ENCODE data around the gene CCR6.
A peak's percentile ranks its signal among the peaks of the same experiment; 100 is the strongest.

The CCR6 gene

GRCh38 chr6:167130008-167130677, 7.2 kb downstream of the CCR6 start:
- peaks cover 21 to 48% of the 10 kb centered on the region in 2 donors for H3K4me1 Mint-ChIP-seq (ENCODE audit: low read depth in 2 of 2)
- peak overlapping the region; percentile 64 to 99 for H3K27ac Mint-ChIP-seq
- no peaks in the 10 kb centered on the region for H3K27me3 Mint-ChIP-seq
- H3K9me3 Mint-ChIP-seq = no peaks in the 10 kb centered on the region
- H3K4me3 Mint-ChIP-seq = peak overlapping the region; percentile 21 to 83
- ATAC-seq (replicated peaks) = peak; percentile 81
- peaks cover 59% of the 10 kb centered on the region for H3K36me3 Mint-ChIP-seq (ENCODE audit: insufficient read depth)
- DNase-seq = peak; percentile 26 to 37 (median 32)

GRCh38 chr6:167130712-167131684, 8.1 kb downstream of the CCR6 start:
- no peaks in the 10 kb centered on the region for H3K9me3 Mint-ChIP-seq
- peak overlapping the region; percentile 64 to 99 for H3K27ac Mint-ChIP-seq
- peaks cover 21 to 48% of the 10 kb centered on the region in 2 donors for H3K4me1 Mint-ChIP-seq (ENCODE audit: low read depth in 2 of 2)
- DNase-seq (no peak), ATAC-seq (replicated peaks) (peak; percentile 56)
- peak overlapping the region; percentile 51 to 83 for H3K4me3 Mint-ChIP-seq
- no peaks in the 10 kb centered on the region for H3K27me3 Mint-ChIP-seq
- peaks cover 58% of the 10 kb centered on the region for H3K36me3 Mint-ChIP-seq (ENCODE audit: insufficient read depth)

GRCh38 chr6:167134448-167135328, 11.8 kb downstream of the CCR6 start:
- ATAC-seq (replicated peaks) (no peak), DNase-seq (no peak)
- peaks cover 13 to 32% of the 10 kb centered on the region in 2 donors for H3K4me1 Mint-ChIP-seq (ENCODE audit: low read depth in 2 of 2)
- no peaks in the 10 kb centered on the region for H3K9me3 Mint-ChIP-seq
- no peaks in the 10 kb centered on the region for H3K27me3 Mint-ChIP-seq
- H3K36me3 Mint-ChIP-seq (ENCODE audit: insufficient read depth) = peaks cover 74% of the 10 kb centered on the region
- no peak overlapping the region for H3K4me3 Mint-ChIP-seq
- H3K27ac Mint-ChIP-seq = peak overlapping the region in 1 of 2 donors; percentile 83

GRCh38 chr6:167136376-167136775, 13.5 kb downstream of the CCR6 start:
- Mint-ChIP-seq H3K4me3 (no peak overlapping the region), H3K27me3 (no peaks in the 10 kb centered on the region), H3K27ac (peak overlapping the region; percentile 19 to 69), H3K4me1 (ENCODE audit: low read depth in 2 of 2) (peaks cover 6 to 32% of the 10 kb centered on the region in 2 donors), H3K9me3 (no peaks in the 10 kb centered on the region), H3K36me3 (ENCODE audit: insufficient read depth) (peaks cover 65% of the 10 kb centered on the region)
- no peak for DNase-seq
- no peak for ATAC-seq (replicated peaks)

- H3K4me1 Mint-ChIP-seq (ENCODE audit: low read depth in 2 of 2) = peaks cover 9 to 32% of the 10 kb centered on the region in 2 donors
- no peak for DNase-seq
- no peaks in the 10 kb centered on the region for H3K27me3 Mint-ChIP-seq
- peaks cover 60% of the 10 kb centered on the region for H3K36me3 Mint-ChIP-seq (ENCODE audit: insufficient read depth)
- H3K27ac Mint-ChIP-seq = peak overlapping the region in 1 of 2 donors; percentile 75
- H3K9me3 Mint-ChIP-seq = no peaks in the 10 kb centered on the region
- no peak overlapping the region for H3K4me3 Mint-ChIP-seq
- ATAC-seq (replicated peaks) = no peak
These were observed 14.2 kb downstream of the CCR6 start for GRCh38 chr6:167137081-167137480.

- Mint-ChIP-seq H3K27ac (peak overlapping the region in 1 of 2 donors; percentile 75), H3K27me3 (no peaks in the 10 kb centered on the region), H3K4me3 (no peak overlapping the region), H3K36me3 (ENCODE audit: insufficient read depth) (peaks cover 56% of the 10 kb centered on the region), H3K9me3 (no peaks in the 10 kb centered on the region), H3K4me1 (ENCODE audit: low read depth in 2 of 2) (peaks cover 9 to 32% of the 10 kb centered on the region in 2 donors)
- DNase-seq = no peak
- no peak for ATAC-seq (replicated peaks)
These were observed 15.0 kb downstream of the CCR6 start for GRCh38 chr6:167137881-167138280.

- no peak overlapping the region for H3K27ac Mint-ChIP-seq
- peak overlapping the region in 1 of 2 donors; percentile 23 for H3K4me3 Mint-ChIP-seq
- ATAC-seq (replicated peaks) = peak; percentile 43
- peaks cover 9 to 34% of the 10 kb centered on the region in 2 donors for H3K4me1 Mint-ChIP-seq (ENCODE audit: low read depth in 2 of 2)
- no peak for DNase-seq
- H3K36me3 Mint-ChIP-seq (ENCODE audit: insufficient read depth) = peaks cover 49% of the 10 kb centered on the region
- H3K9me3 Mint-ChIP-seq = no peaks in the 10 kb centered on the region
- H3K27me3 Mint-ChIP-seq = peaks cover 8 to 10% of the 10 kb centered on the region in 2 donors
These were observed 16.9 kb downstream of the CCR6 start for GRCh38 chr6:167139761-167140160.

- ATAC-seq (replicated peaks) (peak; percentile 62), DNase-seq (no peak)
- H3K9me3 Mint-ChIP-seq = no peaks in the 10 kb centered on the region
- peaks cover 46% of the 10 kb centered on the region for H3K36me3 Mint-ChIP-seq (ENCODE audit: insufficient read depth)
- H3K4me3 Mint-ChIP-seq = peak overlapping the region in 1 of 2 donors; percentile 74
- peak overlapping the region in 1 of 2 donors; percentile 87 for H3K27ac Mint-ChIP-seq
- H3K4me1 Mint-ChIP-seq (ENCODE audit: low read depth in 2 of 2) = peaks cover 9 to 29% of the 10 kb centered on the region in 2 donors
- H3K27me3 Mint-ChIP-seq = peaks cover 9 to 11% of the 10 kb centered on the region in 2 donors
These were observed 17.9 kb downstream of the CCR6 start for GRCh38 chr6:167140589-167141474.

GRCh38 chr6:167141667-167142432, 19.0 kb downstream of the CCR6 start:
- Mint-ChIP-seq H3K4me1 (ENCODE audit: low read depth in 2 of 2) (peaks cover 9 to 21% of the 10 kb centered on the region in 2 donors), H3K27ac (peak overlapping the region in 1 of 2 donors; percentile 87), H3K4me3 (peak overlapping the region in 1 of 2 donors; percentile 74), H3K9me3 (no peaks in the 10 kb centered on the region), H3K27me3 (peaks cover 9 to 11% of the 10 kb centered on the region in 2 donors), H3K36me3 (ENCODE audit: insufficient read depth) (peaks cover 36% of the 10 kb centered on the region)
- ATAC-seq (replicated peaks) (peak; percentile 70), DNase-seq (peak; percentile 35 to 51 (median 43))

GRCh38 chr6:167142433-167142761, 19.5 kb downstream of the CCR6 start:
- ATAC-seq (replicated peaks) (no peak), DNase-seq (no peak)
- H3K9me3 Mint-ChIP-seq = no peaks in the 10 kb centered on the region
- H3K27me3 Mint-ChIP-seq = peaks cover 9 to 11% of the 10 kb centered on the region in 2 donors
- peaks cover 9 to 21% of the 10 kb centered on the region in 2 donors for H3K4me1 Mint-ChIP-seq (ENCODE audit: low read depth in 2 of 2)
- H3K4me3 Mint-ChIP-seq = peak overlapping the region in 1 of 2 donors; percentile 31
- peak overlapping the region in 1 of 2 donors; percentile 32 for H3K27ac Mint-ChIP-seq
- H3K36me3 Mint-ChIP-seq (ENCODE audit: insufficient read depth) = peaks cover 31% of the 10 kb centered on the region

GRCh38 chr6:167143041-167143440, 20.1 kb downstream of the CCR6 start:
- DNase-seq (no peak), ATAC-seq (replicated peaks) (no peak)
- Mint-ChIP-seq H3K9me3 (no peaks in the 10 kb centered on the region), H3K36me3 (ENCODE audit: insufficient read depth) (peaks cover 25% of the 10 kb centered on the region), H3K4me1 (ENCODE audit: low read depth in 2 of 2) (peaks cover 9 to 21% of the 10 kb centered on the region in 2 donors), H3K4me3 (no peak overlapping the region), H3K27ac (peak overlapping the region in 1 of 2 donors; percentile 12), H3K27me3 (peaks cover 9 to 11% of the 10 kb centered on the region in 2 donors)
